ENCODE results near the gene ALOX5AP. TPM values are rescaled to one million over a fixed set of nuclear protein-coding genes. Genes with fewer than 3 reads are reported as not detected.

ALOX5AP gene
- total RNA-seq, 4 donors from 2014 or later: 14.8 to 48.2 (median 17.2) TPM

GRCh38 chr13:30690282-30691188 is 44.8 kb upstream of the ALOX5AP start:
- Histone ChIP-seq H3K36me3 (no peaks in the 10 kb centered on the region), H3K9me3 (no peaks in the 10 kb centered on the region), H3K4me1 (peaks cover 0 to 15% (median 7%) of the 10 kb centered on the region in 4 donors), H3K27ac (replicated peaks in 1 of 4) (peak overlapping the region; percentile 62 to 76 (median 64)), H3K27me3 (no peaks in the 10 kb centered on the region), H3K4me3 (peak overlapping the region; percentile 43 to 64 (median 55))
- TF ChIP-seq POLR2A (IDR thresholded peaks at IDR 0.05; ENCODE audit: low read depth): no peak
- TF ChIP-seq POLR2AphosphoS5 (IDR thresholded peaks at IDR 0.05): peak; percentile 77 to 80
- TF ChIP-seq CTCF (IDR thresholded peaks at IDR 0.05): no peak
- TF ChIP-seq EP300 (IDR thresholded peaks at IDR 0.05): no peak
- intact Hi-C loops (cut with DNase I): no loop called here
- DNase-seq (ENCODE audit: extremely low spot score): peak; percentile 93
- WGBS: 36% methylated on average over 17 of the region's 21 CpGs

DNA sequence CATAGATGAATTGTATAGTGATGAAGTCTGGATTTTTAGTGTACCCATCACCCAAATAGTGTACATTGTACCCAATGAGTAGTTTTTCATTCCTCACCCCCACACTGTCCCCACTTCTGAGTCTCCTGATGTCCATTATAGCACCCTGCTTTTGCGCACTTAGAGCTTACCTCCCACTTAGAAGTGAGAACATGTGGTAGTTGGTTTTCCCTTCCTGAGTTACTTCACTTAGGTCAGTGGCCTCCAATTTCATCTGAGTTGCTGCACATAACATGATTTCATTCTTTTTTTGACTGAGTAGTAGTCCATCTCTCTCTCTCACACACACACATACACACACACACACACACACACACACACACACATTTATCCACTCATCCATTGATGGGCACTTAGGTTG is 43.2 kb upstream of the ALOX5AP start:
- Histone ChIP-seq H3K4me1 (peaks cover 5 to 31% (median 21%) of the 10 kb centered on the region in 4 donors), H3K36me3 (no peaks in the 10 kb centered on the region), H3K9me3 (no peaks in the 10 kb centered on the region), H3K27ac (replicated peaks in 1 of 4) (no peak overlapping the region), H3K4me3 (no peak overlapping the region), H3K27me3 (no peaks in the 10 kb centered on the region)
- no peak for TF ChIP-seq POLR2A (IDR thresholded peaks at IDR 0.05; ENCODE audit: low read depth)
- no peak for TF ChIP-seq EP300 (IDR thresholded peaks at IDR 0.05)
- no peak for TF ChIP-seq POLR2AphosphoS5 (IDR thresholded peaks at IDR 0.05)
- TF ChIP-seq CTCF (IDR thresholded peaks at IDR 0.05): no peak
- 89% methylated on average over 1 of the region's 1 CpG for WGBS
- intact Hi-C loops (cut with DNase I): no loop called here
- no peak for DNase-seq (ENCODE audit: extremely low spot score)

- H3K4me3 ChIP-seq: no peak overlapping the region
- 42% methylated on average over 11 of the region's 11 CpGs for WGBS
- intact Hi-C loops (cut with DNase I): no loop called here
Measured at GRCh38 chr13:30696278-30697176, 38.8 kb upstream of the ALOX5AP start.

More at GRCh38 chr13:30696278-30697176, 38.8 kb upstream of the ALOX5AP start:
- H3K4me1 ChIP-seq: peaks cover 17 to 33% (median 30%) of the 10 kb centered on the region in 4 donors
- DNase-seq (ENCODE audit: extremely low spot score): no peak
- H3K27ac ChIP-seq (replicated peaks in 1 of 4): peak overlapping the region in 2 of 4 donors; percentile 11 to 24
- TF ChIP-seq CTCF (IDR thresholded peaks at IDR 0.05): no peak
- TF ChIP-seq POLR2A (IDR thresholded peaks at IDR 0.05; ENCODE audit: low read depth): no peak
- TF ChIP-seq POLR2AphosphoS5 (IDR thresholded peaks at IDR 0.05): peak in 1 of 2 donors; percentile 4
- no peaks in the 10 kb centered on the region for H3K36me3 ChIP-seq
- no peaks in the 10 kb centered on the region for H3K27me3 ChIP-seq
- no peaks in the 10 kb centered on the region for H3K9me3 ChIP-seq
